ENCODE results near the gene CHRD. TPM values are rescaled to one million over a fixed set of nuclear protein-coding genes. Genes with fewer than 3 reads are reported as not detected.

The CHRD gene
- polyA plus RNA-seq, 1 of the 3 experiments (the other 2 are of a cell fraction): 0.95 TPM

- TF ChIP-seq, protein P1, sequence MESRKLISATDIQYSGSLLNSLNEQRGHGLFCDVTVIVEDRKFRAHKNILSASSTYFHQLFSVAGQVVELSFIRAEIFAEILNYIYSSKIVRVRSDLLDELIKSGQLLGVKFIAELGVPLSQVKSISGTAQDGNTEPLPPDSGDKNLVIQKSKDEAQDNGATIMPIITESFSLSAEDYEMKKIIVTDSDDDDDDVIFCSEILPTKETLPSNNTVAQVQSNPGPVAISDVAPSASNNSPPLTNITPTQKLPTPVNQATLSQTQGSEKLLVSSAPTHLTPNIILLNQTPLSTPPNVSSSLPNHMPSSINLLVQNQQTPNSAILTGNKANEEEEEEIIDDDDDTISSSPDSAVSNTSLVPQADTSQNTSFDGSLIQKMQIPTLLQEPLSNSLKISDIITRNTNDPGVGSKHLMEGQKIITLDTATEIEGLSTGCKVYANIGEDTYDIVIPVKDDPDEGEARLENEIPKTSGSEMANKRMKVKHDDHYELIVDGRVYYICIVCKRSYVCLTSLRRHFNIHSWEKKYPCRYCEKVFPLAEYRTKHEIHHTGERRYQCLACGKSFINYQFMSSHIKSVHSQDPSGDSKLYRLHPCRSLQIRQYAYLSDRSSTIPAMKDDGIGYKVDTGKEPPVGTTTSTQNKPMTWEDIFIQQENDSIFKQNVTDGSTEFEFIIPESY (IDR thresholded peaks at IDR 0.05; ENCODE audit: borderline replicate concordance, low read depth): no peak
- TF ChIP-seq POLR2AphosphoS5 (IDR thresholded peaks at IDR 0.05; ENCODE audit: low read depth, low read length) (no peak), EP300 (IDR thresholded peaks at IDR 0.05; ENCODE audit: borderline replicate concordance in 1 of 2, low read depth in 1 of 2, low read length in 1 of 2) (no peak), FOSL2 (IDR thresholded peaks at IDR 0.05; ENCODE audit: borderline replicate concordance, low read depth) (no peak), RAD21 (IDR thresholded peaks at IDR 0.05; ENCODE audit: low read length) (peak; percentile 87), USF2 (IDR thresholded peaks at IDR 0.05; ENCODE audit: borderline replicate concordance, low read depth, low read length) (peak; percentile 20; the same call in 1 of the 2 replicates), NFIC (IDR thresholded peaks at IDR 0.05; ENCODE audit: borderline replicate concordance) (peak; percentile 35; the same call in 1 of the 2 replicates), NRF1 (IDR thresholded peaks at IDR 0.05; ENCODE audit: low read depth, low read length) (0 out of 2 replicates have a peak, but pooled peaks have one; percentile 3), CHD2 (IDR thresholded peaks at IDR 0.05; ENCODE audit: low read length, partially characterized antibody) (no peak), TAF1 (IDR thresholded peaks at IDR 0.05; ENCODE audit: borderline replicate concordance, low read depth, low read length) (no peak), FOXM1 (IDR thresholded peaks at IDR 0.05; ENCODE audit: low read depth) (no peak), MXI1 (IDR thresholded peaks at IDR 0.05; ENCODE audit: low read depth, low read length) (0 out of 2 replicates have a peak, but pooled peaks have one; percentile 37), JUND (IDR thresholded peaks at IDR 0.05) (no peak), REST (IDR thresholded peaks at IDR 0.05; ENCODE audit: low read depth, low read length) (no peak), RXRA (IDR thresholded peaks at IDR 0.05; ENCODE audit: borderline replicate concordance, low read depth) (no peak), MEF2A (IDR thresholded peaks at IDR 0.05; ENCODE audit: borderline replicate concordance, low read depth) (no peak)
Measured at GRCh38 chr3:184417619-184418327, 37.9 kb downstream of the CHRD start (continued).
